Transverse colon (tissue), 4 donors: ENCODE results near the gene SHCBP1L.

Experiments
- POLR2AphosphoS5 ChIP-seq, 3 donors: sonication (generic); formaldehyde crosslinking; IDR thresholded peaks; one replicate each; pipeline ENCODE4 v1.6.1; 2016; ENCODE audit warnings: antibody characterized with exemption in 3 of 3
- TF ChIP-seq, protein P1 (sequence below), 5 experiments: fragments of 200-600 bp in 3 of 5; fragments of 450-650 bp in 2 of 5; sonication (generic) in 3 of 5; IDR thresholded peaks; 1 replicate in 2 of 5; 2 replicates in 3 of 5; pipeline ENCODE4 v1.5.1; 2016 to 2017; ENCODE audit warnings: antibody characterized with exemption in 5 of 5, inconsistent platforms in 3 of 5, mild to moderate bottlenecking in 2 of 5, moderate library complexity in 1 of 5

DNA sequence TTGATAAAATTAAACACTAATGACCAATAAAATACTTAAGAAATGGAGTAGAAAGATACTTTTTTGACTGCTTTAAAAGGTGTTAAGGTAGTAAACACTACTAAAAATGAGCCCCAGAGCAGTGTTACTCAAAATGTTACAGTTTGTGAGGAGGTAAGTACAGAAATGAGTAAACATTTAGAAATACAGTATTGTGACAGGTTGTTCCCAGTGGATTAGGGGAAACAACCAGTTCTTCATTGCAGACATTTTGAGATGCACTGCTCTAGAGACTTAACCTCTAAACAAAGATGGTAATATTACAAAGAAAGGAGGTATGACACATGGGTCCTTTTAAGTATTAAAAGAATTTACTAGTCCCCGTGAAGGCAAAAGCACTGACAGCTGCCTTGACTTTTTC is 101.1 kb downstream of the SHCBP1L start:
- TF ChIP-seq POLR2AphosphoS5 (IDR thresholded peaks at IDR 0.05) = no peak
- TF ChIP-seq, protein P1, sequence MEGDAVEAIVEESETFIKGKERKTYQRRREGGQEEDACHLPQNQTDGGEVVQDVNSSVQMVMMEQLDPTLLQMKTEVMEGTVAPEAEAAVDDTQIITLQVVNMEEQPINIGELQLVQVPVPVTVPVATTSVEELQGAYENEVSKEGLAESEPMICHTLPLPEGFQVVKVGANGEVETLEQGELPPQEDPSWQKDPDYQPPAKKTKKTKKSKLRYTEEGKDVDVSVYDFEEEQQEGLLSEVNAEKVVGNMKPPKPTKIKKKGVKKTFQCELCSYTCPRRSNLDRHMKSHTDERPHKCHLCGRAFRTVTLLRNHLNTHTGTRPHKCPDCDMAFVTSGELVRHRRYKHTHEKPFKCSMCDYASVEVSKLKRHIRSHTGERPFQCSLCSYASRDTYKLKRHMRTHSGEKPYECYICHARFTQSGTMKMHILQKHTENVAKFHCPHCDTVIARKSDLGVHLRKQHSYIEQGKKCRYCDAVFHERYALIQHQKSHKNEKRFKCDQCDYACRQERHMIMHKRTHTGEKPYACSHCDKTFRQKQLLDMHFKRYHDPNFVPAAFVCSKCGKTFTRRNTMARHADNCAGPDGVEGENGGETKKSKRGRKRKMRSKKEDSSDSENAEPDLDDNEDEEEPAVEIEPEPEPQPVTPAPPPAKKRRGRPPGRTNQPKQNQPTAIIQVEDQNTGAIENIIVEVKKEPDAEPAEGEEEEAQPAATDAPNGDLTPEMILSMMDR (IDR thresholded peaks at IDR 0.05) = no peak
